Activated CD8-positive, alpha-beta memory T cell treated with anti-CD3 and anti-CD28 coated beads, Interleukin-2, amount 10 ng/mL, durations not matched to agents 7 days and 5 days (primary cell): Measurements from ENCODE around the gene RTN4R. TPM values are rescaled to one million over a fixed set of nuclear protein-coding genes. Genes with fewer than 3 reads are reported as not detected.

Experiments used
- ATAC-seq: fragments of 150-1000 bp; cut with Tn5 transposase; one replicate; pipeline ENCODE4 v1.10.0; 2021; ENCODE audit warnings: moderate library complexity
- CTCF ChIA-PET: fragments of 350-600 bp; sonication (Branson Sonifier 250); formaldehyde crosslinking; loops from one replicate; lab custom pipeline; 2021; ENCODE audit warnings: antibody characterized with exemption; lab: Charles Lee
- DNase-seq: peaks from one replicate; pipeline ENCODE4 v3.0.0-alpha.2; 2020
- H3K27ac Mint-ChIP-seq: one replicate; pipeline ENCODE4 v1.8.0; 2021; ENCODE audit warnings: mild to moderate bottlenecking, mixed read lengths
- H3K27me3 Mint-ChIP-seq: one replicate; pipeline ENCODE4 v1.8.0; 2021; ENCODE audit warnings: mixed read lengths
- H3K36me3 Mint-ChIP-seq: one replicate; pipeline ENCODE4 v1.8.0; 2021; ENCODE audit warnings: mild to moderate bottlenecking, mixed read lengths
- H3K4me1 Mint-ChIP-seq: one replicate; pipeline ENCODE4 v1.8.0; 2021; ENCODE audit warnings: mixed read lengths
- H3K4me3 Mint-ChIP-seq: one replicate; pipeline ENCODE4 v1.8.0; 2021; ENCODE audit warnings: mild to moderate bottlenecking, moderate library complexity, mixed read lengths
- H3K9me3 Mint-ChIP-seq: one replicate; pipeline ENCODE4 v1.8.0; 2022; ENCODE audit warnings: low read depth, mixed read lengths
- total RNA-seq, 2 experiments: library from RNA; stranded (reverse); gene quantifications; one replicate each; pipeline ENCODE4 v1.2.3, GENCODE V29; 2021

Gene RTN4R
- total RNA-seq, 2 experiments from 2014 or later, result 1.4 to 2.5 TPM

- Mint-ChIP-seq H3K36me3 (no peaks in the 10 kb centered on the region), H3K9me3 (no peaks in the 10 kb centered on the region), H3K4me1 (peaks cover 38% of the 10 kb centered on the region), H3K27me3 (no peaks in the 10 kb centered on the region), H3K27ac (no peak overlapping the region), H3K4me3 (no peak overlapping the region)
- CTCF ChIA-PET, result interaction anchor here (1.2 kb wide), 1 partner anchor 89 kb away, joined by 5 read pairs; no protein-coding TSS in a partner anchor
- ATAC-seq, result no peak
- DNase-seq, result no peak
Measured at GRCh38 chr22:20246368-20247009, 21.6 kb downstream of the RTN4R start.

GRCh38 chr22:20245577-20246367, 22.3 kb downstream of the RTN4R start:
- H3K27me3 Mint-ChIP-seq, result no peaks in the 10 kb centered on the region
- H3K27ac Mint-ChIP-seq, result peak overlapping the region; percentile 79
- no peaks in the 10 kb centered on the region for H3K9me3 Mint-ChIP-seq
- no peaks in the 10 kb centered on the region for H3K36me3 Mint-ChIP-seq
- CTCF ChIA-PET, result interaction anchor here (1.2 kb wide), 1 partner anchor 89 kb away, joined by 5 read pairs; no protein-coding TSS in a partner anchor
- H3K4me3 Mint-ChIP-seq, result no peak overlapping the region
- H3K4me1 Mint-ChIP-seq, result peaks cover 38% of the 10 kb centered on the region
- ATAC-seq, result no peak
- DNase-seq, result no peak

- Mint-ChIP-seq H3K9me3 (no peaks in the 10 kb centered on the region), H3K36me3 (no peaks in the 10 kb centered on the region), H3K4me1 (peaks cover 40% of the 10 kb centered on the region), H3K27ac (peak overlapping the region; percentile 90), H3K27me3 (no peaks in the 10 kb centered on the region), H3K4me3 (peak overlapping the region; percentile 40)
- CTCF ChIA-PET, result interaction anchor here (1.3 to 1.4 kb wide), 3 partner anchors 88 to 173 kb away, joined by 3 to 5 read pairs (median 3); no protein-coding TSS in a partner anchor
- peak; percentile 83 for DNase-seq
- ATAC-seq, result peak; percentile 68
Measured at GRCh38 chr22:20244691-20245576, 23.2 kb downstream of the RTN4R start.

- H3K27ac Mint-ChIP-seq, result peak overlapping the region; percentile 90
- DNase-seq, result no peak
- H3K27me3 Mint-ChIP-seq, result no peaks in the 10 kb centered on the region
- peaks cover 47% of the 10 kb centered on the region for H3K4me1 Mint-ChIP-seq
- CTCF ChIA-PET, result interaction anchor here (1.3 to 1.6 kb wide), 4 partner anchors 15 to 174 kb away, joined by 3 to 5 read pairs (median 3); no protein-coding TSS in a partner anchor
- no peak for ATAC-seq
- no peaks in the 10 kb centered on the region for H3K36me3 Mint-ChIP-seq
- H3K4me3 Mint-ChIP-seq, result peak overlapping the region; percentile 40
- H3K9me3 Mint-ChIP-seq, result no peaks in the 10 kb centered on the region
Measured at GRCh38 chr22:20244250-20244648, 23.9 kb downstream of the RTN4R start.

GRCh38 chr22:20243537-20244249, 24.4 kb downstream of the RTN4R start:
- DNase-seq, result peak; percentile 82
- peak; percentile 62 for ATAC-seq
- peak overlapping the region; percentile 78 for H3K27ac Mint-ChIP-seq
- CTCF ChIA-PET, result interaction anchor here (1.3 to 1.6 kb wide), 4 partner anchors 15 to 174 kb away, joined by 3 to 5 read pairs (median 3); no protein-coding TSS in a partner anchor
- peak overlapping the region; percentile 10 for H3K4me3 Mint-ChIP-seq
- peaks cover 48% of the 10 kb centered on the region for H3K4me1 Mint-ChIP-seq
- H3K9me3 Mint-ChIP-seq, result no peaks in the 10 kb centered on the region
- no peaks in the 10 kb centered on the region for H3K36me3 Mint-ChIP-seq
- H3K27me3 Mint-ChIP-seq, result no peaks in the 10 kb centered on the region

- CTCF ChIA-PET, result interaction anchor here (0.7 to 1.6 kb wide), 3 partner anchors 16 to 91 kb away, joined by 3 read pairs; no protein-coding TSS in a partner anchor
- peaks cover 48% of the 10 kb centered on the region for H3K4me1 Mint-ChIP-seq
- no peaks in the 10 kb centered on the region for H3K9me3 Mint-ChIP-seq
- no peak for ATAC-seq
- H3K36me3 Mint-ChIP-seq, result no peaks in the 10 kb centered on the region
- peak overlapping the region; percentile 10 for H3K4me3 Mint-ChIP-seq
- H3K27ac Mint-ChIP-seq, result peak overlapping the region; percentile 78
- DNase-seq, result no peak
- H3K27me3 Mint-ChIP-seq, result no peaks in the 10 kb centered on the region
Measured at GRCh38 chr22:20243176-20243536, 25.0 kb downstream of the RTN4R start.

- no peak for ATAC-seq
- Mint-ChIP-seq H3K4me1 (peaks cover 53% of the 10 kb centered on the region), H3K36me3 (no peaks in the 10 kb centered on the region), H3K27me3 (no peaks in the 10 kb centered on the region), H3K4me3 (peak overlapping the region; percentile 8), H3K27ac (peak overlapping the region; percentile 78), H3K9me3 (no peaks in the 10 kb centered on the region)
- DNase-seq, result no peak
- CTCF ChIA-PET, result interaction anchor here (0.7 to 1.6 kb wide), 2 partner anchors 16 to 86 kb away, joined by 3 read pairs; no protein-coding TSS in a partner anchor
Measured at GRCh38 chr22:20242393-20243175, 25.5 kb downstream of the RTN4R start.

- DNase-seq, result no peak
- peaks cover 54% of the 10 kb centered on the region for H3K4me1 Mint-ChIP-seq
Measured at GRCh38 chr22:20241579-20242392, 26.3 kb downstream of the RTN4R start.

GRCh38 chr22:20240900-20241299, 27.2 kb downstream of the RTN4R start:
- no peak for ATAC-seq
- Mint-ChIP-seq H3K4me3 (no peak overlapping the region), H3K4me1 (peaks cover 53% of the 10 kb centered on the region), H3K27ac (no peak overlapping the region), H3K9me3 (no peaks in the 10 kb centered on the region), H3K27me3 (no peaks in the 10 kb centered on the region), H3K36me3 (no peaks in the 10 kb centered on the region)
- no peak for DNase-seq
- CTCF ChIA-PET, result interaction anchor here (3.6 kb wide), 1 partner anchor 84 kb away, joined by 47 read pairs; no protein-coding TSS in a partner anchor

More at GRCh38 chr22:20241579-20242392, 26.3 kb downstream of the RTN4R start:
- Mint-ChIP-seq H3K4me3 (peak overlapping the region; percentile 8), H3K27ac (no peak overlapping the region), H3K36me3 (no peaks in the 10 kb centered on the region), H3K27me3 (no peaks in the 10 kb centered on the region), H3K9me3 (no peaks in the 10 kb centered on the region)
- CTCF ChIA-PET, result no interaction called here
- no peak for ATAC-seq

GRCh38 chr22:20240447-20240764, 27.7 kb downstream of the RTN4R start:
- Mint-ChIP-seq H3K9me3 (no peaks in the 10 kb centered on the region), H3K36me3 (no peaks in the 10 kb centered on the region), H3K27me3 (no peaks in the 10 kb centered on the region), H3K4me3 (no peak overlapping the region), H3K4me1 (peaks cover 48% of the 10 kb centered on the region), H3K27ac (no peak overlapping the region)
- no peak for DNase-seq
- CTCF ChIA-PET, result interaction anchor here (3.6 kb wide), 1 partner anchor 84 kb away, joined by 47 read pairs; no protein-coding TSS in a partner anchor
- ATAC-seq, result no peak
